Stimulated activated CD4-positive, alpha-beta T cell treated with anti-CD3 and anti-CD28 coated beads, Interleukin-15, amount 100 ng/mL, for 24 hours (primary cell): ENCODE measurements around the gene SLC25A36.

Source experiments
- DNase-seq: peaks from one replicate; pipeline ENCODE4 v3.0.0-alpha.2; 2020

Gene SLC25A36

GRCh38 chr3:141000027-141000663 lies 58.5 kb downstream of the SLC25A36 start:
- peak; percentile 59 for DNase-seq

- no peak for DNase-seq
Measured at GRCh38 chr3:141000686-141001085, 59.0 kb downstream of the SLC25A36 start.

- DNase-seq: no peak
Measured at GRCh38 chr3:141006344-141006743, 64.7 kb downstream of the SLC25A36 start.

- DNase-seq: no peak
Measured at GRCh38 chr3:141009496-141009895, 67.9 kb downstream of the SLC25A36 start.

- DNase-seq: peak; percentile 88
Measured at GRCh38 chr3:141011232-141011996, 69.8 kb downstream of the SLC25A36 start.

- no peak for DNase-seq
Measured at GRCh38 chr3:141011997-141012262, 70.3 kb downstream of the SLC25A36 start.

GRCh38 chr3:141012571-141012970 lies 70.9 kb downstream of the SLC25A36 start:
- DNase-seq: no peak

- no peak for DNase-seq
Measured at GRCh38 chr3:141015481-141015880, 73.8 kb downstream of the SLC25A36 start.

- peak; percentile 15 for DNase-seq
Measured at GRCh38 chr3:141017366-141018322, 76.0 kb downstream of the SLC25A36 start.

GRCh38 chr3:141019244-141019643 lies 77.6 kb downstream of the SLC25A36 start:
- DNase-seq: no peak

GRCh38 chr3:141020143-141020830 lies 78.7 kb downstream of the SLC25A36 start:
- DNase-seq: peak; percentile 5

GRCh38 chr3:141021261-141021660 lies 79.6 kb downstream of the SLC25A36 start:
- no peak for DNase-seq
